ENCODE measurements around the gene ARHGAP44. TPM values are rescaled to one million over a fixed set of nuclear protein-coding genes. Genes with fewer than 3 reads are reported as not detected.

Gene ARHGAP44
- total and polyA plus RNA-seq, 2 of the 8 experiments (the other 6 are each of a cell fraction or from before 2014, with no cell fraction given), result 6.2 to 22.2 TPM

GRCh38 chr17:12924614-12925013, 135.3 kb downstream of the ARHGAP44 start (continued):
- TF ChIP-seq RNF2 (IDR thresholded peaks at IDR 0.05; ENCODE audit: borderline replicate concordance, low read depth, low read length, missing control alignments, poor library complexity, severe bottlenecking), result no peak
- no peak for TF ChIP-seq POLR2AphosphoS5 (IDR thresholded peaks at IDR 0.05; ENCODE audit: low read depth, low read length)
- no peak for TF ChIP-seq HDAC6 (IDR thresholded peaks at IDR 0.05; ENCODE audit: low read depth, low read length)
- no peak for TF ChIP-seq GTF2F1 (IDR thresholded peaks at IDR 0.05; ENCODE audit: borderline replicate concordance, low read depth, low read length)
- TF ChIP-seq CREB1 (IDR thresholded peaks at IDR 0.05), result no peak
- TF ChIP-seq SP2 (IDR thresholded peaks at IDR 0.05; ENCODE audit: low read length), result no peak

Data from H1 (cell line).